ENCODE results near the gene ARHGAP6.

GRCh38 chrX:11575332-11575731 lies 90.4 kb downstream of the ARHGAP6 start:
- TF ChIP-seq CTCF (IDR thresholded peaks at IDR 0.05) (no peak), EZH2phosphoT487 (IDR thresholded peaks at IDR 0.05) (no peak), EZH2 (IDR thresholded peaks at IDR 0.05) (no peak)

Data from neural progenitor cell (in vitro differentiated cells).